ENCODE results near the gene PTPRN2.
A peak's percentile ranks its signal among the peaks of the same experiment; 100 is the strongest.

Gene PTPRN2

GRCh38 chr7:158286210-158286609 lies 301.4 kb downstream of the PTPRN2 start:
- no peak overlapping the region for H3K4me3 ChIP-seq (ENCODE audit: low read depth, low read length)
- TF ChIP-seq CTCF (IDR thresholded peaks at IDR 0.05; ENCODE audit: low read depth, low read length) (no peak), MYC (IDR thresholded peaks at IDR 0.05; ENCODE audit: low read depth, low read length) (no peak), POLR2A (IDR thresholded peaks at IDR 0.05; ENCODE audit: extremely low read depth, insufficient read length) (no peak)
- TF ChIP-seq, protein P1, sequence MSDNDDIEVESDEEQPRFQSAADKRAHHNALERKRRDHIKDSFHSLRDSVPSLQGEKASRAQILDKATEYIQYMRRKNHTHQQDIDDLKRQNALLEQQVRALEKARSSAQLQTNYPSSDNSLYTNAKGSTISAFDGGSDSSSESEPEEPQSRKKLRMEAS (IDR thresholded peaks at IDR 0.05; ENCODE audit: low read depth, low read length) = no peak
- peak; percentile 41 for DNase-seq (ENCODE audit: low read depth)

GRCh38 chr7:158285383-158285770 lies 302.2 kb downstream of the PTPRN2 start:
- H3K4me3 ChIP-seq (ENCODE audit: low read depth, low read length) = no peak overlapping the region
- DNase-seq (ENCODE audit: low read depth) = no peak
- TF ChIP-seq, protein P1 (IDR thresholded peaks at IDR 0.05; ENCODE audit: low read depth, low read length) = no peak
- TF ChIP-seq MYC (IDR thresholded peaks at IDR 0.05; ENCODE audit: low read depth, low read length) (no peak), CTCF (IDR thresholded peaks at IDR 0.05; ENCODE audit: low read depth, low read length) (no peak), POLR2A (IDR thresholded peaks at IDR 0.05; ENCODE audit: extremely low read depth, insufficient read length) (no peak)

DNA sequence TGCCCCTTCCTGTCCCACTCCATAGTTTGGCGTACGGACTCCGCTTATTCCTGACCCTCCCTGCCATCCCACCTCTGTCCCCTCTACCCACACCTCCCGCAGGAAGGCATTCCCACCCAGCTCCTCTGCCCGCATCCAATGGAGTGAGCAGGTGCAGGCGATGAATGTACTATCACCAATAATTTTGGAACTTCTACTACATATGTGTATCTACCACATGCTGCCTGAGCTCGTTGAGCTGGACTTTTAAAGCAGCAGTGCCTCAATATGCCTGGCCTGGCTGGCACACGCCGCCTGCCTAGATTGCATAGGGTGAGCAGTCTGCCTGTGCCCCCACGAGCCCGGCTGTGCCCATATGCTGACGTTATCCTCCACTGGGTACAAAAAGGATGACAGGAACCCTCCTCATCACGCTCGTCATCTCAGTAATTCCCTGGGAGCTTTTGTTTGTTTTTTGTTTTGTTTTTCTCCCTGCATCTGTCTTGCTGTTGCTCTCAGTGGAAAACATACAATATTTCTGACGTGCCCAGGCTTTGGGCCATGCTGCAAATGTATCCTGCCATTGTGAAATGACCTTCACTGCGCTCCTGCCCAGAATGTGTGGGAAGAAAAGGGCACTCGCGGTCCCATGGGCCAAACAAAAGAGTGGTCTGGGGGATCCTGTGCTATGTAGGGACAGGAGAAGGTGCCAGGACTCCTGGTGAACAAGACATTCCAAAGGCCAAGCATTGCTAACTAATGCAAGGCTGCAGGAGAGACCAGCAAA lies 302.8 kb downstream of the PTPRN2 start:
- H3K4me3 ChIP-seq (ENCODE audit: low read depth, low read length) = no peak overlapping the region
- DNase-seq (ENCODE audit: low read depth) = no peak
- no peak for TF ChIP-seq CTCF (IDR thresholded peaks at IDR 0.05; ENCODE audit: low read depth, low read length)
- no peak for TF ChIP-seq POLR2A (IDR thresholded peaks at IDR 0.05; ENCODE audit: extremely low read depth, insufficient read length)
- TF ChIP-seq MYC (IDR thresholded peaks at IDR 0.05; ENCODE audit: low read depth, low read length) = no peak
- TF ChIP-seq, protein P1 (IDR thresholded peaks at IDR 0.05; ENCODE audit: low read depth, low read length) = no peak

GRCh38 chr7:158284121-158284520 lies 303.5 kb downstream of the PTPRN2 start:
- no peak overlapping the region for H3K4me3 ChIP-seq (ENCODE audit: low read depth, low read length)
- TF ChIP-seq POLR2A (IDR thresholded peaks at IDR 0.05; ENCODE audit: extremely low read depth, insufficient read length) (no peak), CTCF (IDR thresholded peaks at IDR 0.05; ENCODE audit: low read depth, low read length) (no peak), MYC (IDR thresholded peaks at IDR 0.05; ENCODE audit: low read depth, low read length) (no peak)
- DNase-seq (ENCODE audit: low read depth) = no peak

- H3K4me3 ChIP-seq (ENCODE audit: low read depth, low read length) = no peak overlapping the region
- TF ChIP-seq POLR2A (IDR thresholded peaks at IDR 0.05; ENCODE audit: extremely low read depth, insufficient read length) (no peak), CTCF (IDR thresholded peaks at IDR 0.05; ENCODE audit: low read depth, low read length) (no peak), MYC (IDR thresholded peaks at IDR 0.05; ENCODE audit: low read depth, low read length) (no peak)
- TF ChIP-seq, protein P1 (IDR thresholded peaks at IDR 0.05; ENCODE audit: low read depth, low read length) = no peak
- no peak for DNase-seq (ENCODE audit: low read depth)
Measured at GRCh38 chr7:158283016-158283974, 304.3 kb downstream of the PTPRN2 start.
